Activated naive CD4-positive, alpha-beta T cell treated with anti-CD3 and anti-CD28 coated beads, Interleukin-2, amount 50 U/mL, for 16 hours (primary cell): ENCODE measurements around the gene CADPS.

Experiments used
- DNase-seq: peaks from one replicate; pipeline ENCODE4 v3.0.0-alpha.2; 2020

Gene CADPS

GRCh38 chr3:62481962-62482361 is 393.3 kb downstream of the CADPS start:
- no peak for DNase-seq

DNA sequence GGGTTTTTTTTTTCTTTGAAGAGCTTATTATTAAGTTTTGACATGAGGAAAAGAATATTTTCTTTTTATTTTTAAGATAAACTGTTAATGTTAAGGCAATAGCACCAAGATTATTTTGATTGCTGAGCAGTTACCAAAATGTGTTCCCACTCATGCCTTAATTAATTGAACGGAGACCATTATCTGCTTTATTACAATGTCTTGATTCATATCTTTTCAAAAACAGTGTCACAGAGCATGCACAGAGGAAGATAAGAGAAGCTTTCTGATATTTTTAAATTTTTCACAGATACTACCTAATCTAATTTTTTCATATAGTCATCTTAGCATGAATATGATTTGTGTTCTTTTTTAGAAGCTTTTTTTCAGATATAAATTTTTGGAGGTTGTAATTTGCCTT is 395.2 kb downstream of the CADPS start:
- DNase-seq: no peak

DNA sequence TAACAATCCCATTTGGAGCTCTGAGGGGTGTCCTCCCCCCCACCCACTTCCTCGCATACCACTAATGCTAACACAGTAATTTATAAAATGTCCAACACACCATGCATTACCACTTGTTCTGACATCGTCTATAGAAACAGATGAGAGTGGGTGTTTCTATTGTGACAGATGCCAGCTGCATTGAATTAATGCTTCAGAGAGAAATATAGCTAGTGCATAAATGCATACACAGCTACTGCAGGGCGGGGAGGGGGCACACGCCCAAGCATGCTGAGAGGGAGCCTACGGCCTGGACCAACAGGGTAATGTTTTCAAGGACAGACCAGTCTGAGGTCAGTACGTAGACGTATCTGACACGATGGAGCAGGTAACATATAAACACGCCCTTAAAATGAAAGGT is 395.9 kb downstream of the CADPS start:
- DNase-seq: no peak

GRCh38 chr3:62475306-62475705 is 399.9 kb downstream of the CADPS start:
- no peak for DNase-seq

- DNase-seq: no peak
These were observed 407.1 kb downstream of the CADPS start for GRCh38 chr3:62467966-62468722.

- DNase-seq: no peak
These were observed 412.4 kb downstream of the CADPS start for GRCh38 chr3:62462788-62463187.

GRCh38 chr3:62462104-62462762 is 413.0 kb downstream of the CADPS start:
- no peak for DNase-seq

DNA sequence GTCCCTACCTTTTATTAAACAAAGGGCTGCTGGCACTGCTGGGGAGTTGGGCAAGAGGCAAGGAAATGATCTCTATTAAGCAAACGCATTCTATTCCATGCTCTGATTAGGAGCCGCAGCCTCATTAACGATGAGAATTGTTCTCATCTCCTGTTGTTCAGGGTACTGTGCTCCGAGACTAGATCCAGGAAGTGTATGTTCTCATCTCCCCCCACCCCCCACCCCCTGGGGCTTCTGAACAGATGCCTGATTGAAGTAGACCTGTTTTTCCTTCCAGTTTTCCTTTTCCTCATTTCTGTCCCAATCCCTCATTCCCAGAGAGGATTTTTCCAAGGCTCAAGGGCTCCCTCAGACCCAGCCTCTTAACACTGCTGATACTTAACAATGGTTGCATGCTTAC is 420.3 kb downstream of the CADPS start:
- DNase-seq: no peak

- DNase-seq: no peak
These were observed 421.8 kb downstream of the CADPS start for GRCh38 chr3:62453448-62453847.

- no peak for DNase-seq
These were observed 423.9 kb downstream of the CADPS start for GRCh38 chr3:62451211-62451887.

DNA sequence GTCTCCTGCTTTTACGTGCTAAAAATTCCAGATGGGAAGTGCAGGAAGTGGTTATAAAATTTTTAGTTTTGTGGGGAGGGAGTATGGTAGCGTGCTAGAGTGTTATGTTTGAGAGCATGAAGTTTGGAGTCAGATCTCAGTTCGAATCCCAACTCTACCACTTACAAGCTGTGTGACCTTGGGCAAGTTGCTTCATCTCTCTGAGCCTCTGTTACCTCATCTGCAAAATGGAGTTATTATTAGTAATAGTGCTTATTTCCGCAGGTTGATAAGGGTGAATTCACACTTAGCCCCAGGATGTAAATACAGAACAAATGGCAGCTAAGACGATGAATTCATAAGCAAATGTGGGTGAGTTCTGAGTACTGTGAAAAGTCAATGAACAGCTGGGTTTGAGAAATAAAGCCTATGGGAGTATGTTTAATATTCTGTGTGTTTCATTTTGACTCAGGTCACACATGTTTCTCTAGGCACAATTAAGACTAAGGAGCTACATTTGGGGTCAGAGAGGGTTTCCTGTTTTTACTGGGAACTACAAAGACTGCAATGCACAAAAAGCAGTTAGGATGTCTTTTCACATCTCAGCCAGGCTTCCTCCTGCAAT is 428.8 kb downstream of the CADPS start:
- no peak for DNase-seq

- DNase-seq: no peak
These were observed 429.9 kb downstream of the CADPS start for GRCh38 chr3:62445275-62445674.

DNA sequence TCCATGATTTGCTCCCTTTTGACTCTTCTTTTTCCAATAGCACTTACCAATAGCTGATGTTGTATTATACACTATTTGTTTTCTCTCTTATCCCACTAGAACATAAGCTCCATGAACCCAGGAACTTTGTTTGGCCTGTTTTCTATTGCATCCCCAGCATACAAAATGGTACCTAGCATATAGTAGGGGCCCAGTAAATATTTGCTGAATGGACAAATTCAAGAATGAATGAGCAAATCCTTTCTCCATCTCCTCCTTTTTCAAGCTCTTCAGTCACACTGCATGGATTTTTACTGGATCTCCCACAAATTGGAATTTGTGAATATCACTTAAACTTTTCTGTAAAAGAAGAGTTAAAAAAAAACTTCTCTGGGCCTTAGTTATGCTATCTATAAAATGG is 435.2 kb downstream of the CADPS start:
- DNase-seq: no peak

DNA sequence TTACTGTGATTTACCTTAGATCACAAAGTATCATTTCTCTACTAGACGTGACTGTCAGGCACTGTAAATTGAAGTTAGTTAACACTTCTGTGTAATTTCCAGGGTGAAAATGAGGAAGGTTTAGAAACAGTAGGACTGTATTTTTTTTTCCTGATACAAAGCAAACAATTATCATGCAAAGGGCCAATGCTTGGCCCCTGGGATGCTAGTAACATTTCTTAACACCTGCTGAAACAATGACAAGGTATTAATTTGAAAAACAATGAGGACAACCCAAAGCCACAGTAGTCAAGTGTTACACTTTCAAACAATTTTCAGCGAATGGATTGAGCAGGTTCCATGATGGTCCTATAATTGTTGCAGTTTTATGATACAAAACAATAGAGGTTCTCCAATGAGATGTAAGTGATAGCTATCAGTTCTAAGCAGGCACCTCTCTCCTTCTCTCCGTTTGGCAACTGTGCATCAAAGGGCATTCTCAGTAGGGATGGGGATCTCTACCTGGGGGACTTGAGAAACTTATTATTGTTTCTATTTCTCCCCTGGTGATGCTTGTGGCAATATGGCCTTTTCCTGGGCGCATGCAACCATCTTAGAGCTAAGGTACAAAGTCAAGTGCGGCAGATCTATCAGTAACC is 435.9 kb downstream of the CADPS start:
- DNase-seq: no peak

DNA sequence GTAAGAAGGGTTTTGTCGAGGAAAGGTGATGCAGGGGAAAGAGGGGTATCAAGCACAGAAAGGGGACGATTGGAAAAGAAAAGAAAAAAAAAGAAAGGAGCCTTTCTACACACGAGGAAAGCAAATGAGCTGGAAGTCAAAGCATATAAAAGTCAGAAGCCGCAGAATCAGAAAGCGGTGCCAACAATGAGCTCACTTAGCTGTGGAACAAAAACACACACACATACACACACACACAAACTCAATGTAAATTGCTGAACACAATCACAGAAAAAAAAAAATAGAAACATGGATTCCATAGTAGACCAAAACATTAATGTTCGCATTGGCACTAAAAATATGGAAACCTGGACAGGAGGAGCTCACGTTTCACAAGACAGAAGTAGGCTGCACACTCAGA is 438.4 kb downstream of the CADPS start:
- no peak for DNase-seq

- no peak for DNase-seq
These were observed 441.8 kb downstream of the CADPS start for GRCh38 chr3:62433396-62433795.

DNA sequence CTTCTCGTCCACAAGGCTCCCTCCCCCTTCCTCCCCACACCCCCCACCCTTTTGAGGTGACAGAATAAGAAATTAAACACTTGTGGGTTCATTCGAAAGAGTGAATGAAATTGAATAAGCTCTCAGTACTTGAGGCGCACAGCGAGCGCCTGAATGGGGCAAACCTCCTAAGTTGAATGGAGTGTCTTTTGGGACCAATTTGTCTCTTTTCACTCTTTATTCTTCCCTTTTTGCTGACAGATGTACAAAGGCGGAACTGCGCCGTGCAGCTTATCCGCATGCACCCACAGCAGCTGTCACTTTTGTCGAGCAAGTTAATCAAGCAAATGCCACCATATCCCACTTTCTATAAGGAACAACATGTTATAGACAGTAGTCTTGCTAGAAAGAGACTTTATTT is 454.0 kb downstream of the CADPS start:
- DNase-seq: no peak

DNA sequence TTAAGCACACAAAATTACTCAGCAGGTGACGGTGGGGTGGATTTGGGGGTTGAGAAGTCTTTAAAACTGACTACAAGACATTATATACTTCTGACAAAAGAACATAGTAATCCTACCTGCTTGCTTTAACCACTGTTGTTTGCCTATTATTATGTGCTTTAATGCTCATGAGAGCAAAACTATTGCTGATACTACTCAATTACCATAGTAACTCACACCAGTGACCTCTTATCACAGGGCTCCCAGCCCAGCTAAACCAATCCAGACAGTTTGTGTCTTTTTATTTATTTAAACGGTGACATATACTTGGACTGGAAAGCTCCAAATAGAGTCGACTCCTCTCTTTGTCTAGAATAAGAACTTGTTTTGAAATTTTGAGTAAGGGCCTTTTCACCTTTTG is 459.1 kb downstream of the CADPS start:
- no peak for DNase-seq

GRCh38 chr3:62415312-62415801 is 459.9 kb downstream of the CADPS start:
- no peak for DNase-seq

DNA sequence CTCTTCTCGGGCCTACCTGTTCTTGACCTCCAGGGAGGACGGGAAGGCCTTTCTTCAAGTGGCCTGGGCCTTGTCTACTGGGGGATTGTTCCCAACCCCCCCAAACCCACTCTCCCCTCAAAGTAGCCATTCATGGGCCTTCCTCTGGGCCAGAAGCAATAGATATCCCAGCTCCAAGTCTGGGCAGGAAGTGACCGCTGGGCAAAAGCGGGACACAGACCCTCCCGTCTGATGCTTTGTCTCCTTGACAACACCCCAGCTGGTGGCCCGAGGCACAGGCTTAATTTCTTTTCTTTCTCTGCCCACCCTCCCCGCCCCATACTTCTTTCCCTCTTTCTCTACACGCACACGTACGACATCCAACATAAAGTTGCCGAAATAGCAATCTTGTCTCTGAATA is 460.4 kb downstream of the CADPS start:
- no peak for DNase-seq

GRCh38 chr3:62413687-62414086 is 461.5 kb downstream of the CADPS start:
- no peak for DNase-seq

GRCh38 chr3:62406945-62407344 is 468.3 kb downstream of the CADPS start:
- no peak for DNase-seq

- DNase-seq: no peak
These were observed 469.6 kb downstream of the CADPS start for GRCh38 chr3:62405566-62405965.
